Effector memory CD4-positive, alpha-beta T cell (primary cell): Measurements from ENCODE around the gene PKP1.

Experiments used
- DNase-seq, 3 donors: peaks; one replicate each; pipeline ENCODE4 v3.0.0-alpha.2; 2020
- H3K27ac ChIP-seq: 2 replicates; pipeline ENCODE4 v1.7.0; 2013; ENCODE audit warnings: mild to moderate bottlenecking, low read length, moderate library complexity; ENCODE audit not compliant: insufficient read depth, poor library complexity, severe bottlenecking
- H3K27me3 ChIP-seq: replicated peaks from 2 replicates; pipeline ENCODE4 v1.7.0; 2013; ENCODE audit warnings: mild to moderate bottlenecking, low read length; ENCODE audit not compliant: insufficient read depth, control insufficient read depth, poor library complexity, severe bottlenecking
- H3K36me3 ChIP-seq: 2 replicates; pipeline ENCODE4 v1.7.0; 2013; ENCODE audit warnings: mild to moderate bottlenecking, low read length, moderate library complexity; ENCODE audit not compliant: control insufficient read depth, insufficient read depth
- H3K4me1 ChIP-seq: 2 replicates; pipeline ENCODE4 v1.7.0; 2013; ENCODE audit warnings: low read length, mild to moderate bottlenecking; ENCODE audit not compliant: control insufficient read depth, insufficient read depth, poor library complexity, severe bottlenecking
- H3K4me3 ChIP-seq: 2 replicates; pipeline ENCODE4 v1.7.0; 2013; ENCODE audit warnings: low read length, low read depth, mild to moderate bottlenecking; ENCODE audit not compliant: insufficient read depth, poor library complexity, severe bottlenecking
- H3K9me3 ChIP-seq: 2 replicates; pipeline ENCODE4 v1.7.0; 2013; ENCODE audit warnings: mild to moderate bottlenecking, low read length, moderate library complexity; ENCODE audit not compliant: control insufficient read depth

The PKP1 gene

GRCh38 chr1:201291916-201292315, 8.6 kb downstream of the PKP1 start:
- Histone ChIP-seq H3K4me1 (no peaks in the 10 kb centered on the region), H3K36me3 (no peaks in the 10 kb centered on the region), H3K9me3 (no peaks in the 10 kb centered on the region), H3K4me3 (no peak overlapping the region), H3K27me3 (peaks cover 3% of the 10 kb centered on the region), H3K27ac (no peak overlapping the region)
- DNase-seq, result no peak

GRCh38 chr1:201294876-201295275, 11.6 kb downstream of the PKP1 start:
- peaks cover 3% of the 10 kb centered on the region for H3K27me3 ChIP-seq
- H3K36me3 ChIP-seq, result no peaks in the 10 kb centered on the region
- no peak for DNase-seq
- no peak overlapping the region for H3K4me3 ChIP-seq
- no peaks in the 10 kb centered on the region for H3K9me3 ChIP-seq
- no peak overlapping the region for H3K27ac ChIP-seq
- no peaks in the 10 kb centered on the region for H3K4me1 ChIP-seq

- no peaks in the 10 kb centered on the region for H3K4me1 ChIP-seq
- no peaks in the 10 kb centered on the region for H3K36me3 ChIP-seq
- peaks cover 3% of the 10 kb centered on the region for H3K27me3 ChIP-seq
- H3K4me3 ChIP-seq, result no peak overlapping the region
- no peak overlapping the region for H3K27ac ChIP-seq
- no peak for DNase-seq
- H3K9me3 ChIP-seq, result no peaks in the 10 kb centered on the region
Measured at GRCh38 chr1:201295346-201295745, 12.0 kb downstream of the PKP1 start.

GRCh38 chr1:201295861-201296260, 12.6 kb downstream of the PKP1 start:
- Histone ChIP-seq H3K27me3 (peaks cover 3% of the 10 kb centered on the region), H3K36me3 (no peaks in the 10 kb centered on the region), H3K27ac (no peak overlapping the region), H3K4me1 (no peaks in the 10 kb centered on the region), H3K9me3 (no peaks in the 10 kb centered on the region), H3K4me3 (no peak overlapping the region)
- no peak for DNase-seq

- Histone ChIP-seq H3K4me3 (no peak overlapping the region), H3K27ac (no peak overlapping the region), H3K27me3 (peaks cover 3% of the 10 kb centered on the region), H3K36me3 (no peaks in the 10 kb centered on the region), H3K9me3 (no peaks in the 10 kb centered on the region), H3K4me1 (no peaks in the 10 kb centered on the region)
- DNase-seq, result no peak
Measured at GRCh38 chr1:201296352-201296751, 13.0 kb downstream of the PKP1 start.

- no peak overlapping the region for H3K4me3 ChIP-seq
- H3K36me3 ChIP-seq, result no peaks in the 10 kb centered on the region
- H3K4me1 ChIP-seq, result no peaks in the 10 kb centered on the region
- DNase-seq, result no peak
- H3K27me3 ChIP-seq, result no peaks in the 10 kb centered on the region
- no peak overlapping the region for H3K27ac ChIP-seq
- H3K9me3 ChIP-seq, result no peaks in the 10 kb centered on the region
Measured at GRCh38 chr1:201298396-201299381, 15.4 kb downstream of the PKP1 start.

GRCh38 chr1:201299968-201300367, 16.7 kb downstream of the PKP1 start:
- H3K36me3 ChIP-seq, result no peaks in the 10 kb centered on the region
- no peaks in the 10 kb centered on the region for H3K27me3 ChIP-seq
- no peak overlapping the region for H3K4me3 ChIP-seq
- no peaks in the 10 kb centered on the region for H3K9me3 ChIP-seq
- H3K27ac ChIP-seq, result no peak overlapping the region
- no peaks in the 10 kb centered on the region for H3K4me1 ChIP-seq
- no peak for DNase-seq

GRCh38 chr1:201300641-201301040, 17.3 kb downstream of the PKP1 start:
- Histone ChIP-seq H3K36me3 (no peaks in the 10 kb centered on the region), H3K27ac (no peak overlapping the region), H3K4me1 (no peaks in the 10 kb centered on the region), H3K9me3 (no peaks in the 10 kb centered on the region), H3K4me3 (no peak overlapping the region), H3K27me3 (no peaks in the 10 kb centered on the region)
- no peak for DNase-seq

GRCh38 chr1:201302163-201303152, 19.2 kb downstream of the PKP1 start:
- Histone ChIP-seq H3K4me1 (no peaks in the 10 kb centered on the region), H3K9me3 (no peaks in the 10 kb centered on the region), H3K27me3 (no peaks in the 10 kb centered on the region), H3K27ac (no peak overlapping the region), H3K4me3 (no peak overlapping the region), H3K36me3 (no peaks in the 10 kb centered on the region)
- no peak for DNase-seq
